ENCODE data around the gene PCDH17. TPM values are rescaled to one million over a fixed set of nuclear protein-coding genes. Genes with fewer than 3 reads are reported as not detected.

The PCDH17 gene
- total RNA-seq, 1 donor from 2014 or later = 16.6 TPM

GRCh38 chr13:57739543-57740190 is 108.1 kb downstream of the PCDH17 start:
- Mint-ChIP-seq H3K9me3 (no peaks in the 10 kb centered on the region), H3K4me1 (ENCODE audit: unreplicated experiment) (no peaks in the 10 kb centered on the region), H3K4me3 (no peak overlapping the region), H3K27me3 (no peaks in the 10 kb centered on the region), H3K27ac (no peak overlapping the region), H3K36me3 (no peaks in the 10 kb centered on the region)
- no peak for DNase-seq (ENCODE audit: extremely low spot score, unreplicated experiment)
- TF ChIP-seq, protein P1, sequence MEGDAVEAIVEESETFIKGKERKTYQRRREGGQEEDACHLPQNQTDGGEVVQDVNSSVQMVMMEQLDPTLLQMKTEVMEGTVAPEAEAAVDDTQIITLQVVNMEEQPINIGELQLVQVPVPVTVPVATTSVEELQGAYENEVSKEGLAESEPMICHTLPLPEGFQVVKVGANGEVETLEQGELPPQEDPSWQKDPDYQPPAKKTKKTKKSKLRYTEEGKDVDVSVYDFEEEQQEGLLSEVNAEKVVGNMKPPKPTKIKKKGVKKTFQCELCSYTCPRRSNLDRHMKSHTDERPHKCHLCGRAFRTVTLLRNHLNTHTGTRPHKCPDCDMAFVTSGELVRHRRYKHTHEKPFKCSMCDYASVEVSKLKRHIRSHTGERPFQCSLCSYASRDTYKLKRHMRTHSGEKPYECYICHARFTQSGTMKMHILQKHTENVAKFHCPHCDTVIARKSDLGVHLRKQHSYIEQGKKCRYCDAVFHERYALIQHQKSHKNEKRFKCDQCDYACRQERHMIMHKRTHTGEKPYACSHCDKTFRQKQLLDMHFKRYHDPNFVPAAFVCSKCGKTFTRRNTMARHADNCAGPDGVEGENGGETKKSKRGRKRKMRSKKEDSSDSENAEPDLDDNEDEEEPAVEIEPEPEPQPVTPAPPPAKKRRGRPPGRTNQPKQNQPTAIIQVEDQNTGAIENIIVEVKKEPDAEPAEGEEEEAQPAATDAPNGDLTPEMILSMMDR (conservative IDR thresholded peaks at IDR 0.05) = no peak

- H3K36me3 Mint-ChIP-seq = no peaks in the 10 kb centered on the region
- no peak overlapping the region for H3K27ac Mint-ChIP-seq
- TF ChIP-seq, protein P1 (conservative IDR thresholded peaks at IDR 0.05) = no peak
- no peaks in the 10 kb centered on the region for H3K9me3 Mint-ChIP-seq
- H3K4me1 Mint-ChIP-seq (ENCODE audit: unreplicated experiment) = no peaks in the 10 kb centered on the region
- H3K4me3 Mint-ChIP-seq = no peak overlapping the region
- no peak for DNase-seq (ENCODE audit: extremely low spot score, unreplicated experiment)
- no peaks in the 10 kb centered on the region for H3K27me3 Mint-ChIP-seq
Measured at GRCh38 chr13:57740719-57741118, 109.2 kb downstream of the PCDH17 start.

- H3K27me3 Mint-ChIP-seq = no peaks in the 10 kb centered on the region
- no peaks in the 10 kb centered on the region for H3K36me3 Mint-ChIP-seq
- H3K4me1 Mint-ChIP-seq (ENCODE audit: unreplicated experiment) = no peaks in the 10 kb centered on the region
- H3K4me3 Mint-ChIP-seq = no peak overlapping the region
- H3K9me3 Mint-ChIP-seq = peaks cover 14% of the 10 kb centered on the region
- TF ChIP-seq, protein P1 (conservative IDR thresholded peaks at IDR 0.05) = no peak
- DNase-seq (ENCODE audit: extremely low spot score, unreplicated experiment) = no peak
- no peak overlapping the region for H3K27ac Mint-ChIP-seq
Measured at GRCh38 chr13:57748096-57748495, 116.6 kb downstream of the PCDH17 start.

- no peak overlapping the region for H3K4me3 Mint-ChIP-seq
Measured at GRCh38 chr13:57760951-57761350, 129.4 kb downstream of the PCDH17 start.

DNA sequence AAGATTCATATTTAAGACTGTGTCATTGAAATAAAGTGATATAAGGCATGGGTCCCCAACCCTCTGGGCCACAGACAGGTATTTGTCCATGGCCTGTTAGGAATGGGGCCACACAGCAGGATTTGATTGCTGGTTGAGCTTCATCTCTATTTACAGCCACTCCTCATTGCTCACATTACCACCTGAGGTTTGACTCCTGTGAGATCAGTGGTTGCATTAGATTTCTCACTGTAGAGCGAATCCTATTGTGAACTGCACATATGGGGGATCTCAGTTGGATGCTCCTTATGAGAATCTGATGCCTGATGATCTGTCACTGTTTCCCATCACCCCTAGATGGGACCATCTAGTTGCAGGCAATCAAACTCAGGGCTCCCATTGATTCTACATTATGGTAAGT is 132.1 kb downstream of the PCDH17 start:
- Mint-ChIP-seq H3K9me3 (no peaks in the 10 kb centered on the region), H3K36me3 (no peaks in the 10 kb centered on the region), H3K4me3 (no peak overlapping the region), H3K27ac (no peak overlapping the region), H3K4me1 (ENCODE audit: unreplicated experiment) (peaks cover 3% of the 10 kb centered on the region), H3K27me3 (no peaks in the 10 kb centered on the region)
- DNase-seq (ENCODE audit: extremely low spot score, unreplicated experiment) = no peak
- TF ChIP-seq, protein P1 (conservative IDR thresholded peaks at IDR 0.05) = no peak

More at GRCh38 chr13:57760951-57761350, 129.4 kb downstream of the PCDH17 start:
- DNase-seq (ENCODE audit: extremely low spot score, unreplicated experiment) = no peak
- H3K27ac Mint-ChIP-seq = no peak overlapping the region
- H3K36me3 Mint-ChIP-seq = no peaks in the 10 kb centered on the region
- no peaks in the 10 kb centered on the region for H3K27me3 Mint-ChIP-seq
- H3K4me1 Mint-ChIP-seq (ENCODE audit: unreplicated experiment) = peaks cover 5% of the 10 kb centered on the region
- H3K9me3 Mint-ChIP-seq = no peaks in the 10 kb centered on the region
- TF ChIP-seq, protein P1 (conservative IDR thresholded peaks at IDR 0.05) = no peak

Data from type B pancreatic cell (in vitro differentiated cells).